Measurements from ENCODE around the gene SLCO2B1.

DNA sequence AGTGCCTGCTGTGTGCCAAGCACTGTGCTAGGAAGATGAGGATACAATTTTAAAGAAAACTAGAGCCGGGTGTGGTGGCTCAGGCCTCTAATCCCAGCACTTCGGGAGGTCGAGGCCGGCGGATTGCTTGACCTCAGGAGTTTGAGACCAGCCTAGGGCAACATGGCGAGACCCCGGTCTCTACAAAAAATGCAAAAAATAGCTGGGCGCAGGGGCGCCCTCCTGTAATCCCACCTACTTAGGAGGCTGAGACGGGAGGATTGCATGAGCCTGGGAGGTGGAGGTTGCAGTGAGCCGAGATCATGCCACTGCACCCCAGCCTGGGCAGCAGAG lies 98.0 kb downstream of the SLCO2B1 start:
- TF ChIP-seq, protein P1, sequence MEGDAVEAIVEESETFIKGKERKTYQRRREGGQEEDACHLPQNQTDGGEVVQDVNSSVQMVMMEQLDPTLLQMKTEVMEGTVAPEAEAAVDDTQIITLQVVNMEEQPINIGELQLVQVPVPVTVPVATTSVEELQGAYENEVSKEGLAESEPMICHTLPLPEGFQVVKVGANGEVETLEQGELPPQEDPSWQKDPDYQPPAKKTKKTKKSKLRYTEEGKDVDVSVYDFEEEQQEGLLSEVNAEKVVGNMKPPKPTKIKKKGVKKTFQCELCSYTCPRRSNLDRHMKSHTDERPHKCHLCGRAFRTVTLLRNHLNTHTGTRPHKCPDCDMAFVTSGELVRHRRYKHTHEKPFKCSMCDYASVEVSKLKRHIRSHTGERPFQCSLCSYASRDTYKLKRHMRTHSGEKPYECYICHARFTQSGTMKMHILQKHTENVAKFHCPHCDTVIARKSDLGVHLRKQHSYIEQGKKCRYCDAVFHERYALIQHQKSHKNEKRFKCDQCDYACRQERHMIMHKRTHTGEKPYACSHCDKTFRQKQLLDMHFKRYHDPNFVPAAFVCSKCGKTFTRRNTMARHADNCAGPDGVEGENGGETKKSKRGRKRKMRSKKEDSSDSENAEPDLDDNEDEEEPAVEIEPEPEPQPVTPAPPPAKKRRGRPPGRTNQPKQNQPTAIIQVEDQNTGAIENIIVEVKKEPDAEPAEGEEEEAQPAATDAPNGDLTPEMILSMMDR (conservative IDR thresholded peaks at IDR 0.05): no peak; the same call in none of the 2 replicates
- no peak for TF ChIP-seq ZFX (IDR thresholded peaks at IDR 0.05)

Measured in C4-2B (cell line).